ENCODE results near the gene ENTHD1. TPM values are rescaled to one million over a fixed set of nuclear protein-coding genes. Genes with fewer than 3 reads are reported as not detected.

Gene ENTHD1
- total and polyA plus RNA-seq, 2 donors (not counting 3 experiments of a cell fraction or from before 2014, with no cell fraction given) = not detected

DNA sequence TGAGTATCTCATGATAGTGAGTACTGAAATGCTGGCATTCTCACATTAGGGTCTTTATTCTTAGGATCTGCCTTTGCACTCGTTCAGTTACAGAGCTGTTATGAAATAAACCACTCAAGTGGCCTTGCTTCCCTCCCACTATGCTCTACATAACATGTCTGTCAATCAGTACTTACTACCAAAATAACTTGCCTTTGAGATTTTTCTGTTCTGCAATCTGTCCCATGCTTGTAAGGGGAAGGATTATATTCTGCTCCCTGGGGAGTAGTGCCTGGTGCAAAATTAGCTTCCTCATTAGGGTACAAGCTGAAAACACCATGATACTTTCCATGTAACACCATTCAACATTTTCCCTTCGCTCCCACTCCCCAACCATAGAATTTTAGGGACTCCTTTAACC, 5.4 kb upstream of the ENTHD1 start:
- no peak overlapping the region for H3K4me3 ChIP-seq (replicated peaks in 1 of 3; ENCODE audit: insufficient read depth in 1 of 3, low read depth in 1 of 3, low read length in 3 of 3)
- H3K9me3 ChIP-seq (replicated peaks; ENCODE audit: control insufficient read depth, insufficient read depth, low read length) = no peaks in the 10 kb centered on the region
- TF ChIP-seq FOS (IDR thresholded peaks at IDR 0.05; ENCODE audit: borderline replicate concordance, insufficient read depth, low read length) (no peak), EZH2 (IDR thresholded peaks at IDR 0.05; ENCODE audit: borderline replicate concordance, low read depth, low read length, severe bottlenecking) (no peak), JUN (IDR thresholded peaks at IDR 0.05; ENCODE audit: borderline replicate concordance, insufficient read depth, insufficient read length, low read depth) (no peak), GATA2 (IDR thresholded peaks at IDR 0.05; ENCODE audit: insufficient read depth, insufficient read length, low read depth, low read length) (no peak), POLR2AphosphoS5 (IDR thresholded peaks at IDR 0.05; ENCODE audit: insufficient read depth, low read depth, low read length) (no peak)
- TF ChIP-seq, protein P1, sequence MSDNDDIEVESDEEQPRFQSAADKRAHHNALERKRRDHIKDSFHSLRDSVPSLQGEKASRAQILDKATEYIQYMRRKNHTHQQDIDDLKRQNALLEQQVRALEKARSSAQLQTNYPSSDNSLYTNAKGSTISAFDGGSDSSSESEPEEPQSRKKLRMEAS (IDR thresholded peaks at IDR 0.05; ENCODE audit: insufficient read depth, insufficient read length) = no peak
- no peaks in the 10 kb centered on the region for H3K4me1 ChIP-seq (ENCODE audit: control insufficient read depth, extremely low read depth, insufficient read depth, low read length)
- DNase-seq (ENCODE audit: low read depth, low spot score) = no peak
- ChIA-PET POLR2A (no interaction called here), CTCF (interaction anchor here (0.9 kb wide), 1 partner anchor 14 kb away, joined by 3 read pairs; no protein-coding TSS in a partner anchor)
- no peaks in the 10 kb centered on the region for H3K79me2 ChIP-seq (ENCODE audit: control insufficient read depth, insufficient read depth, low read length)
- intact Hi-C loops (cut with micrococcal nuclease) (no loop called here), dilution Hi-C loops (cut with MboI; ENCODE audit: extremely low pct_ligation_motif_present, low sequenced_read_pairs) (no loop called here)
- no peak overlapping the region for H2AFZ ChIP-seq (ENCODE audit: low read depth, low read length)
- H3K9me1 ChIP-seq (replicated peaks; ENCODE audit: control insufficient read depth, extremely low read depth, insufficient read depth, low read length) = no peaks in the 10 kb centered on the region
- no peak for FAIRE-seq
- H3K27me3 ChIP-seq (ENCODE audit: control insufficient read depth in 2 of 2, insufficient read depth in 2 of 2, low read length in 2 of 2) = peaks cover 11 to 14% of the 10 kb centered on the region in 2 experiments
- H3K4me2 ChIP-seq (ENCODE audit: insufficient read depth, low read length) = no peak overlapping the region
- no TSS peak for BruUV-seq (replicated peaks)
- H3K36me3 ChIP-seq (ENCODE audit: control insufficient read depth in 2 of 2, extremely low read depth in 1 of 2, insufficient read depth in 2 of 2, low read length in 2 of 2) = no peaks in the 10 kb centered on the region
- no peaks in the 10 kb centered on the region for H4K20me1 ChIP-seq (replicated peaks; ENCODE audit: control insufficient read depth, extremely low read depth, insufficient read depth, low read length)
- no peak overlapping the region for H3K27ac ChIP-seq (ENCODE audit: insufficient read depth, low read depth, low read length)
- H3K9ac ChIP-seq (replicated peaks; ENCODE audit: extremely low read depth, insufficient read depth, low read length) = no peak overlapping the region

DNA sequence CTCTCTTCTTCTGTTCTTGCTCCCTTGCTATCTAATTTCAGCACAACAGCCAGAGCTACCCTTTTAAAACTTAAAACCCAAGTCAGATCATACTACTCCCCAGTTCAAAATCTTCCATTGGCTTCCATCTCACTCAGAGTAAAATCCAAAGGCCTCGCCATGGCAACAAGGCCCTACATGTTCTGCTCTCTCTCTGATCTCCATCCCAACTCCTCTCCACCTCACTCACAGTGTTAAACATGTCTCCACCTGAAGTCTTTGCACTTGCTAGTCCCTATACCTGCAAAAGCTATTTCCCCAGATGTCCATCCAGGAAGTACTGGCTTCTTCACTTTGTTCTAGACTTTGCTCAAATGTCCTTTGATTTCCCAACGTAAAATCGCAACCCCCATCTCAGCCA, 4.3 kb upstream of the ENTHD1 start:
- H3K4me2 ChIP-seq (ENCODE audit: insufficient read depth, low read length) = no peak overlapping the region
- no peak overlapping the region for H3K4me3 ChIP-seq (replicated peaks in 1 of 3; ENCODE audit: insufficient read depth in 1 of 3, low read depth in 1 of 3, low read length in 3 of 3)
- no peaks in the 10 kb centered on the region for H4K20me1 ChIP-seq (replicated peaks; ENCODE audit: control insufficient read depth, extremely low read depth, insufficient read depth, low read length)
- intact Hi-C loops (cut with micrococcal nuclease) = no loop called here
- H3K9me3 ChIP-seq (replicated peaks; ENCODE audit: control insufficient read depth, insufficient read depth, low read length) = no peaks in the 10 kb centered on the region
- H3K27ac ChIP-seq (ENCODE audit: insufficient read depth, low read depth, low read length) = no peak overlapping the region
- ChIA-PET CTCF (interaction anchor here (0.7 to 1.7 kb wide), 2 partner anchors 11 to 127 kb away, joined by 3 to 5 read pairs; no protein-coding TSS in a partner anchor), POLR2A (no interaction called here)
- TF ChIP-seq FOS (IDR thresholded peaks at IDR 0.05; ENCODE audit: borderline replicate concordance, insufficient read depth, low read length) = no peak
- no peak for TF ChIP-seq EZH2 (IDR thresholded peaks at IDR 0.05; ENCODE audit: borderline replicate concordance, low read depth, low read length, severe bottlenecking)
- TF ChIP-seq, protein P1 (IDR thresholded peaks at IDR 0.05; ENCODE audit: insufficient read depth, insufficient read length) = no peak
- no peak for TF ChIP-seq POLR2A (IDR thresholded peaks at IDR 0.05; ENCODE audit: low read depth, low read length)
- no peak for TF ChIP-seq JUN (IDR thresholded peaks at IDR 0.05; ENCODE audit: borderline replicate concordance, insufficient read depth, insufficient read length, low read depth)
- TF ChIP-seq GATA2 (IDR thresholded peaks at IDR 0.05; ENCODE audit: insufficient read depth, insufficient read length, low read depth, low read length) = no peak
- TF ChIP-seq POLR2AphosphoS5 (IDR thresholded peaks at IDR 0.05; ENCODE audit: insufficient read depth, low read depth, low read length) = no peak
- no peak for TF ChIP-seq MYC (IDR thresholded peaks at IDR 0.05; ENCODE audit: low read depth, low read length)
- TF ChIP-seq, protein P2, sequence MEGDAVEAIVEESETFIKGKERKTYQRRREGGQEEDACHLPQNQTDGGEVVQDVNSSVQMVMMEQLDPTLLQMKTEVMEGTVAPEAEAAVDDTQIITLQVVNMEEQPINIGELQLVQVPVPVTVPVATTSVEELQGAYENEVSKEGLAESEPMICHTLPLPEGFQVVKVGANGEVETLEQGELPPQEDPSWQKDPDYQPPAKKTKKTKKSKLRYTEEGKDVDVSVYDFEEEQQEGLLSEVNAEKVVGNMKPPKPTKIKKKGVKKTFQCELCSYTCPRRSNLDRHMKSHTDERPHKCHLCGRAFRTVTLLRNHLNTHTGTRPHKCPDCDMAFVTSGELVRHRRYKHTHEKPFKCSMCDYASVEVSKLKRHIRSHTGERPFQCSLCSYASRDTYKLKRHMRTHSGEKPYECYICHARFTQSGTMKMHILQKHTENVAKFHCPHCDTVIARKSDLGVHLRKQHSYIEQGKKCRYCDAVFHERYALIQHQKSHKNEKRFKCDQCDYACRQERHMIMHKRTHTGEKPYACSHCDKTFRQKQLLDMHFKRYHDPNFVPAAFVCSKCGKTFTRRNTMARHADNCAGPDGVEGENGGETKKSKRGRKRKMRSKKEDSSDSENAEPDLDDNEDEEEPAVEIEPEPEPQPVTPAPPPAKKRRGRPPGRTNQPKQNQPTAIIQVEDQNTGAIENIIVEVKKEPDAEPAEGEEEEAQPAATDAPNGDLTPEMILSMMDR (IDR thresholded peaks at IDR 0.05; ENCODE audit: extremely low read depth in 1 of 2, insufficient read depth in 1 of 2, low read depth in 1 of 2, low read length in 2 of 2) = no peak
- no TSS peak for BruUV-seq (replicated peaks)
- no peak overlapping the region for H2AFZ ChIP-seq (ENCODE audit: low read depth, low read length)
- dilution Hi-C loops (cut with MboI; ENCODE audit: extremely low pct_ligation_motif_present, low sequenced_read_pairs) = no loop called here
- H3K79me2 ChIP-seq (ENCODE audit: control insufficient read depth, insufficient read depth, low read length) = no peaks in the 10 kb centered on the region
- no peaks in the 10 kb centered on the region for H3K9me1 ChIP-seq (replicated peaks; ENCODE audit: control insufficient read depth, extremely low read depth, insufficient read depth, low read length)
- DNase-seq (ENCODE audit: low read depth, low spot score) (no peak), FAIRE-seq (no peak)
- no peaks in the 10 kb centered on the region for H3K36me3 ChIP-seq (ENCODE audit: control insufficient read depth in 2 of 2, extremely low read depth in 1 of 2, insufficient read depth in 2 of 2, low read length in 2 of 2)
- H3K9ac ChIP-seq (replicated peaks; ENCODE audit: extremely low read depth, insufficient read depth, low read length) = no peak overlapping the region
- H3K4me1 ChIP-seq (ENCODE audit: control insufficient read depth, extremely low read depth, insufficient read depth, low read length) = no peaks in the 10 kb centered on the region
- peaks cover 10 to 18% of the 10 kb centered on the region in 2 experiments for H3K27me3 ChIP-seq (ENCODE audit: control insufficient read depth in 2 of 2, insufficient read depth in 2 of 2, low read length in 2 of 2)
